CD4-positive, alpha-beta T cell (primary cell): ENCODE data around the gene TBCD. TPM values are rescaled to one million over a fixed set of nuclear protein-coding genes. Genes with fewer than 3 reads are reported as not detected.

Experiments used
- ATAC-seq: fragments of 200-7000 bp; cut with Tn5 transposase; one replicate; pipeline ENCODE4 v1.10.0; 2022; ENCODE audit warnings: mild to moderate bottlenecking; ENCODE audit not compliant: poor library complexity
- CTCF ChIA-PET: fragments of 350-600 bp; sonication (Branson Sonifier 250); formaldehyde crosslinking; loops from one replicate; lab custom pipeline; 2021; ENCODE audit warnings: antibody characterized with exemption, inconsistent platforms; lab: Charles Lee
- POLR2A ChIA-PET: fragments of 350-600 bp; sonication (Branson Sonifier 250); formaldehyde crosslinking; loops from one replicate; lab custom pipeline; 2021; ENCODE audit warnings: antibody characterized with exemption, inconsistent platforms; lab: Charles Lee
- DNase-seq, 14 experiments: peaks; one replicate each; pipeline ENCODE4 v3.0.0-alpha.2; 2013 to 2020; ENCODE audit warnings: mixed read lengths in 2 of 14
- H3K27ac ChIP-seq, 2 donors: one replicate each; pipeline versions ENCODE4 v1.5.1 to v1.7.0; 2013; ENCODE audit warnings: low read length in 2 of 2, low read depth in 1 of 2, mild to moderate bottlenecking in 1 of 2
- H3K27me3 ChIP-seq, 2 experiments: 1 replicate in 1 of 2; 2 replicates in 1 of 2; pipeline versions ENCODE4 v1.6.1 to v1.7.0; 2013; ENCODE audit warnings: low read length in 2 of 2, control low read depth in 1 of 2, mild to moderate bottlenecking in 1 of 2, moderate library complexity in 1 of 2; ENCODE audit not compliant: insufficient read depth in 2 of 2, control insufficient read depth in 1 of 2
- H3K36me3 ChIP-seq: one replicate; pipeline ENCODE4 v1.6.1; 2013; ENCODE audit warnings: low read length, control low read depth; ENCODE audit not compliant: insufficient read depth
- H3K4me1 ChIP-seq: one replicate; pipeline ENCODE4 v1.6.1; 2013; ENCODE audit warnings: low read length, control low read depth; ENCODE audit not compliant: insufficient read depth
- H3K4me3 ChIP-seq: one replicate; pipeline ENCODE4 v1.5.1; 2013; ENCODE audit warnings: mild to moderate bottlenecking, low read length, moderate library complexity
- H3K9me3 ChIP-seq, 2 experiments: 1 replicate in 1 of 2; 2 replicates in 1 of 2; pipeline versions ENCODE4 v1.6.1 to v1.7.0; 2013; ENCODE audit warnings: low read length in 2 of 2, mild to moderate bottlenecking in 2 of 2, control low read depth in 1 of 2, moderate library complexity in 1 of 2; ENCODE audit not compliant: control insufficient read depth in 1 of 2, insufficient read depth in 1 of 2
- H3K27ac Mint-ChIP-seq: one replicate; pipeline ENCODE4 v1.8.0; 2020; ENCODE audit warnings: mixed read lengths
- H3K27me3 Mint-ChIP-seq: one replicate; pipeline ENCODE4 v1.8.0; 2021; ENCODE audit warnings: mixed read lengths
- H3K36me3 Mint-ChIP-seq: one replicate; pipeline ENCODE4 v1.8.0; 2021; ENCODE audit warnings: low read depth, mixed read lengths
- H3K4me1 Mint-ChIP-seq: one replicate; pipeline ENCODE4 v1.8.0; 2021; ENCODE audit warnings: low read depth, mixed read lengths
- H3K4me3 Mint-ChIP-seq: one replicate; pipeline ENCODE4 v1.8.0; 2020; ENCODE audit warnings: mild to moderate bottlenecking, mixed read lengths
- H3K9me3 Mint-ChIP-seq: one replicate; pipeline ENCODE4 v1.8.0; 2020; ENCODE audit warnings: mixed read lengths
- intact Hi-C, 2 experiments: fragments of 100-400 bp; cut with DNase I in 1 of 2; cut with micrococcal nuclease in 1 of 2; formaldehyde crosslinking; loops; one replicate each; pipeline versions ENCODE4 v1.15.1 to v1.9.0; 2023 to 2025; cut with DNase I, micrococcal nuclease
- total RNA-seq, 174 experiments: library from RNA in 2 of 174; stranded (reverse) in 2 of 174; gene quantifications; one replicate each; pipeline ENCODE4 v1.2.3 and lab custom pipeline; 2021 to 2026
- TF ChIP-seq, protein P1 (sequence below): fragments of 200-600 bp; IDR thresholded peaks from one replicate; pipeline ENCODE4 v1.8.0; 2022; ENCODE audit warnings: antibody characterized with exemption, mild to moderate bottlenecking

Gene TBCD
- total RNA-seq, 2 experiments from 2014 or later, result 74.6 to 80.3 TPM

DNA sequence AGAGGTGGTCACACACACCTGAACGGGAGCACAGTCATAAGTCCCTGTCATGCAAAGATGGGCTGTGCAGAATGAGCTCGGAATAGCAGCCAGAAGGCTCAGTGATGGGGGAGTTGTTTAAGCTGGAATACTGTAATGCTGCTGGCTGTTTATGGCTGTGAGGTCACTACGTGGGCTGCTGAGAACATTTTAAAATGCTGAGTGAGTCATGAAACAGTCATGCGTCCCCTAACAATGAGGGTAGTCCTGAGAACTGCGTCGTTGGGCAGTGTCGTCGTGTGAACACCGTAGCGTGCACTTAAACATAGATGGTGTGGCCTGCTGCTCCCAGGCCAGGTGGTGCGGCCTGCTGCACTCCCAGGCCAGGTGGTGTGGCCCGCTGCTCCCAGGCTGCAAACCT lies 39.7 kb downstream of the TBCD start:
- DNase-seq (no peak), ATAC-seq (no peak)
- H3K27ac ChIP-seq, result no peak overlapping the region
- H3K4me1 Mint-ChIP-seq, result peaks cover 5% of the 10 kb centered on the region
- no peaks in the 10 kb centered on the region for H3K27me3 Mint-ChIP-seq
- TF ChIP-seq, protein P1, sequence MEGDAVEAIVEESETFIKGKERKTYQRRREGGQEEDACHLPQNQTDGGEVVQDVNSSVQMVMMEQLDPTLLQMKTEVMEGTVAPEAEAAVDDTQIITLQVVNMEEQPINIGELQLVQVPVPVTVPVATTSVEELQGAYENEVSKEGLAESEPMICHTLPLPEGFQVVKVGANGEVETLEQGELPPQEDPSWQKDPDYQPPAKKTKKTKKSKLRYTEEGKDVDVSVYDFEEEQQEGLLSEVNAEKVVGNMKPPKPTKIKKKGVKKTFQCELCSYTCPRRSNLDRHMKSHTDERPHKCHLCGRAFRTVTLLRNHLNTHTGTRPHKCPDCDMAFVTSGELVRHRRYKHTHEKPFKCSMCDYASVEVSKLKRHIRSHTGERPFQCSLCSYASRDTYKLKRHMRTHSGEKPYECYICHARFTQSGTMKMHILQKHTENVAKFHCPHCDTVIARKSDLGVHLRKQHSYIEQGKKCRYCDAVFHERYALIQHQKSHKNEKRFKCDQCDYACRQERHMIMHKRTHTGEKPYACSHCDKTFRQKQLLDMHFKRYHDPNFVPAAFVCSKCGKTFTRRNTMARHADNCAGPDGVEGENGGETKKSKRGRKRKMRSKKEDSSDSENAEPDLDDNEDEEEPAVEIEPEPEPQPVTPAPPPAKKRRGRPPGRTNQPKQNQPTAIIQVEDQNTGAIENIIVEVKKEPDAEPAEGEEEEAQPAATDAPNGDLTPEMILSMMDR, result no peak
- H3K4me1 ChIP-seq, result no peaks in the 10 kb centered on the region
- intact Hi-C loops, result no loop called here
- no peak overlapping the region for H3K27ac Mint-ChIP-seq
- no peak overlapping the region for H3K4me3 Mint-ChIP-seq
- no peaks in the 10 kb centered on the region for H3K9me3 ChIP-seq
- CTCF ChIA-PET, result no interaction called here
- POLR2A ChIA-PET, result no interaction called here
- no peaks in the 10 kb centered on the region for H3K27me3 ChIP-seq
- no peaks in the 10 kb centered on the region for H3K9me3 Mint-ChIP-seq
- H3K36me3 Mint-ChIP-seq, result peaks cover 14% of the 10 kb centered on the region
- H3K4me3 ChIP-seq, result no peak overlapping the region
- H3K36me3 ChIP-seq, result peaks cover 4% of the 10 kb centered on the region

DNA sequence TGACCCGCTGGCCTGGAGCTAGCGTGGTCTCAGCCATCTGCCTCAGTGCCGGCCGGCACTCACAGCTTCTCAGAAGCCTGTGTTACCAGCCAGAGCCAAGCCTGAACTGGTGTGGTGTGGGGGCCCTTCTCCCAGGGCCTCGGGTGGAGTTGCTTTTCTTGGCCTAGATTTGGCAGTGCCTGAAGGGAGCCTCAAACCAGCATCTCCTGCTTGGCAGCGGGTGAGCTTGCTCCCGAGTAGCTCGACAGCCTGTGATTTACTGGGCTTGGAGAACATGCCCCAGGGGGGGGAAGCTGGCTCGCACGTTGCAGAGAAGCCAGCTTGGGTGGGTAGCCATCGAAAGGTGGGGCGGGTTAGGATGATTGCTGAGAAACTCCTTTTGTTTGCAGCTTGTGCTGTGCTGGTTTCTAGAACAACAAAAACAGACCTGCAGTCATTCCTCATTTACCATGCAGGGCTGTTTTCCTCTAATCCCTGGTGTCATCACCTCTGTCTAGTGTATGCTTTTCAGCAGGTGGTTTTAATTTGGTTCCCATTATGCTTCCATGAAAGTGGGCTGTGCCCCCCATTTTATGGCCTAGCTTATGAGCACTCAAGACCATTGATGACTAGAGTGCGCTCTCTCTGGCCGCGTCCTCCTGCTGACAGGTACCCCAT lies 42.2 kb downstream of the TBCD start:
- Mint-ChIP-seq H3K9me3 (no peaks in the 10 kb centered on the region), H3K36me3 (peaks cover 30% of the 10 kb centered on the region), H3K27ac (no peak overlapping the region), H3K27me3 (no peaks in the 10 kb centered on the region), H3K4me3 (no peak overlapping the region), H3K4me1 (no peaks in the 10 kb centered on the region)
- Histone ChIP-seq H3K9me3 (no peaks in the 10 kb centered on the region), H3K36me3 (peaks cover 4% of the 10 kb centered on the region), H3K27ac (no peak overlapping the region), H3K4me1 (no peaks in the 10 kb centered on the region), H3K27me3 (no peaks in the 10 kb centered on the region), H3K4me3 (no peak overlapping the region)
- intact Hi-C loops, result no loop called here
- TF ChIP-seq, protein P1, result no peak
- POLR2A ChIA-PET, result no interaction called here
- CTCF ChIA-PET, result no interaction called here
- no peak for DNase-seq
- ATAC-seq, result no peak

DNA sequence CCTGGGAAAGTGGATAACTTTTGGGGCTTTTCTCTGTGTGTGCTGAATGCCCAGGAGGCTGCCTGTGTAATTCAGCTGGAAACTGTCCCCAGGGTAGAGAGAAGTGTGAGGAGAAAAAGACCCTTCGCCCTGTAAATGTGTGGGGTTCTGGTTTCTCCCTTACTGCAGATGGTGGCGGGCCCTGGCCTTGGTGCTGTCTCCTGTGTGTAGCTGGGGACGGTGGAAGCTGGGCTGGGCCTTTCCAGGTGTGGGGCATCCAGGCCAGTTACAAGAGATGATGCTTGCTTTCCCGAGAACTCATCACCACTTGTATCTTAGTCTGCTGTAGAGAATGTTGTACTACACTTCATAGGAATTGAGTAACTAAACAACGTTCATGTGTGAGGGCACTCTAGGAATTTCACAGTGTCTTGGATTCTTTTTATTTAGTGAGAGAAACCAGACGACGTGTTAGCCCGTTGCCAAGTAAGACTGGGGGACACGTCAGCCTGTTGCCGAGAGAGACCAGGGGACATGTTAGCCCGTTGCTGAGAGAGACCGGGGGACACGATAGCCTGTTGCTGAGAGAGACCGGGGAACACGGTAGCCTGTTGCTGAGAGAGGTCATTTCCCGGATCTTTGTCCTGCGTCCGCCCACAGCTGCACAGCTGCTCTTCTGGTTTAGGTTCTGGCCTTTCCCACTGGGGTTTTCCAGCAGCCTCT lies 43.1 kb downstream of the TBCD start:
- no peak for ATAC-seq
- intact Hi-C loops, result no loop called here
- H3K27ac Mint-ChIP-seq, result no peak overlapping the region
- DNase-seq, result no peak
- Histone ChIP-seq H3K36me3 (peaks cover 7% of the 10 kb centered on the region), H3K27ac (no peak overlapping the region), H3K4me1 (no peaks in the 10 kb centered on the region), H3K9me3 (no peaks in the 10 kb centered on the region), H3K4me3 (no peak overlapping the region), H3K27me3 (no peaks in the 10 kb centered on the region)
- peaks cover 35% of the 10 kb centered on the region for H3K36me3 Mint-ChIP-seq
- H3K4me1 Mint-ChIP-seq, result no peaks in the 10 kb centered on the region
- ChIA-PET POLR2A (no interaction called here), CTCF (no interaction called here)
- H3K4me3 Mint-ChIP-seq, result no peak overlapping the region
- no peaks in the 10 kb centered on the region for H3K9me3 Mint-ChIP-seq
- TF ChIP-seq, protein P1, result no peak
- H3K27me3 Mint-ChIP-seq, result no peaks in the 10 kb centered on the region
